ENCODE measurements around the gene KLHL30.

- TF ChIP-seq CTCF (conservative IDR thresholded peaks at IDR 0.05) = no peak
- no peak for TF ChIP-seq ZFX (IDR thresholded peaks at IDR 0.05)
These were observed 2.8 kb upstream of the KLHL30 start for GRCh38 chr2:238135601-238136150.

Data from C4-2B (cell line).